Sigmoid colon (tissue), 7 donors: ENCODE data around the gene DIP2C. TPM values are rescaled to one million over a fixed set of nuclear protein-coding genes. Genes with fewer than 3 reads are reported as not detected.

Experiments used
- DNase-seq: peaks from one replicate; pipeline ENCODE4 v3.0.0-alpha.2; 2019
- H3K27ac ChIP-seq, 4 donors: fragments of 200-600 bp; sonication (generic); one replicate each; pipeline ENCODE4 v1.5.1; 2016 to 2019; ENCODE audit warnings: mild to moderate bottlenecking in 1 of 4
- H3K27me3 ChIP-seq, 3 donors: fragments of 200-600 bp; sonication (generic); one replicate each; pipeline ENCODE4 v1.5.1; 2019; ENCODE audit warnings: mild to moderate bottlenecking in 1 of 3
- H3K36me3 ChIP-seq, 4 donors: fragments of 200-600 bp; sonication (generic); one replicate each; pipeline ENCODE4 v1.5.1; 2016 to 2019
- H3K4me1 ChIP-seq, 4 donors: fragments of 200-600 bp; sonication (generic); one replicate each; pipeline ENCODE4 v1.5.1; 2017 to 2019
- H3K4me3 ChIP-seq, 4 donors: fragments of 200-600 bp; sonication (generic); one replicate each; pipeline ENCODE4 v1.5.1; 2017 to 2019; ENCODE audit warnings: mild to moderate bottlenecking in 2 of 4, moderate library complexity in 1 of 4
- H3K9me3 ChIP-seq, 4 donors: fragments of 200-600 bp in 3 of 4; sonication (generic) in 3 of 4; one replicate each; pipeline versions ENCODE4 v1.5.1 to v1.6.1; 2013 to 2019
- CTCF ChIP-seq, 4 experiments: fragments of 450-650 bp in 3 of 4; fragments of 200-600 bp in 1 of 4; IDR thresholded peaks; one replicate each; pipeline ENCODE4 v1.5.1; 2016 to 2019; ENCODE audit warnings: antibody characterized with exemption in 4 of 4, mild to moderate bottlenecking in 3 of 4, moderate library complexity in 2 of 4
- EP300 ChIP-seq, 4 donors: sonication (generic); formaldehyde crosslinking; IDR thresholded peaks; one replicate each; pipeline ENCODE4 v1.6.1; 2017; ENCODE audit warnings: antibody characterized with exemption in 4 of 4
- POLR2A ChIP-seq, 2 donors: fragments of 450-650 bp; IDR thresholded peaks; one replicate each; pipeline ENCODE4 v1.6.1; 2016; ENCODE audit warnings: antibody characterized with exemption in 2 of 2, mild to moderate bottlenecking in 2 of 2, moderate library complexity in 2 of 2
- POLR2AphosphoS5 ChIP-seq, 4 donors: sonication (generic); formaldehyde crosslinking; IDR thresholded peaks; one replicate each; pipeline ENCODE4 v1.6.1; 2017; ENCODE audit warnings: antibody characterized with exemption in 4 of 4
- WGBS, 2 donors: extraction: QIAGEN DNeasy Blood & Tissue Kit; methylation state at CpG; one replicate each; pipeline ENCODE4 v1.1.7; 2013; 5-methylcytosine and 5-hydroxymethylcytosine counted together
- intact Hi-C: fragments of 100-400 bp; cut with DNase I; formaldehyde crosslinking; loops from one replicate; pipeline ENCODE4 v1.15.1; 2023
- polyA plus RNA-seq, 3 donors: library from polyadenylated mRNA; stranded (reverse); fragments of 200-250 nt; gene quantifications; one replicate each; pipeline ENCODE4 v1.2.3, GENCODE V29; 2013
- total RNA-seq, 4 donors: library from RNA; depleted of rRNA; stranded (reverse); fragments of >200 nt; gene quantifications; one replicate each; pipeline ENCODE4 v1.1.0, GENCODE V29; 2016
- donor health status: healthy with polysubstance abuse.
- donor health status: Bipolar disorder and iron deficiency.
- donor health status: healthy.

DIP2C gene
- total and polyA plus RNA-seq, 7 donors: 1.8 to 67.9 (median 42.1) TPM

GRCh38 chr10:338171-339037 is 351.1 kb downstream of the DIP2C start:
- no peaks in the 10 kb centered on the region for H3K9me3 ChIP-seq
- TF ChIP-seq POLR2A (IDR thresholded peaks at IDR 0.05): no peak
- TF ChIP-seq CTCF (IDR thresholded peaks at IDR 0.05): no peak
- no peak for TF ChIP-seq EP300 (IDR thresholded peaks at IDR 0.05)
- TF ChIP-seq POLR2AphosphoS5 (IDR thresholded peaks at IDR 0.05): no peak
- intact Hi-C loops: no loop called here
- no peak overlapping the region for H3K4me3 ChIP-seq
- H3K4me1 ChIP-seq: peaks cover 0 to 5% (median 0%) of the 10 kb centered on the region in 4 donors
- WGBS, 2 donors: 68 to 80% methylated on average over 33 of the region's 33 CpGs
- no peak for DNase-seq
- H3K36me3 ChIP-seq: peaks cover 0 to 83% (median 17%) of the 10 kb centered on the region in 4 donors
- no peaks in the 10 kb centered on the region for H3K27me3 ChIP-seq
- peak overlapping the region in 1 of 4 donors; percentile 28 for H3K27ac ChIP-seq

DNA sequence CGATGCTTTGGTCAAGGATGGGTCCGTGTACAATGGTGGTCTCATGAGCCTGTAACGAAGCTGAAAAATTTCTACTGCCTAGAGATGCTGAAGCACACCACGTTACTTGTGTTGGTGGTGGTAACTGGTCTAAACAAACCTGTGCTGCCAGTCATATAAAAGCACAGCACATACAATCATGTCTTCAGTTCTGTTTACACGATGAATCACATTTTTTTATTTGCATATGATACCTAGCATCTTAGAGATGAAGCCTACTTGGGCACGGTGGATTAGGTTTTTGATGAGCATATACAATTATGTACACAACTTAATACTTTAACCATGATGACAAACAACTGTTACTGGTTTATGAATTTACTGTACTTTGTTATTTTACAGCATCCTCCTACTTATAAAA is 353.2 kb downstream of the DIP2C start:
- TF ChIP-seq POLR2A (IDR thresholded peaks at IDR 0.05): no peak
- TF ChIP-seq EP300 (IDR thresholded peaks at IDR 0.05): no peak
- no peak for TF ChIP-seq CTCF (IDR thresholded peaks at IDR 0.05)
- TF ChIP-seq POLR2AphosphoS5 (IDR thresholded peaks at IDR 0.05): no peak
- 69 to 86% methylated on average over 6 of the region's 6 CpGs for whole genome bisulfite sequencing, 2 donors
- Histone ChIP-seq H3K27ac (no peak overlapping the region), H3K4me3 (no peak overlapping the region), H3K4me1 (peaks cover 0 to 5% (median 0%) of the 10 kb centered on the region in 4 donors), H3K27me3 (no peaks in the 10 kb centered on the region), H3K9me3 (no peaks in the 10 kb centered on the region), H3K36me3 (peaks cover 0 to 64% (median 11%) of the 10 kb centered on the region in 4 donors)
- intact Hi-C loops: no loop called here
- DNase-seq: no peak

DNA sequence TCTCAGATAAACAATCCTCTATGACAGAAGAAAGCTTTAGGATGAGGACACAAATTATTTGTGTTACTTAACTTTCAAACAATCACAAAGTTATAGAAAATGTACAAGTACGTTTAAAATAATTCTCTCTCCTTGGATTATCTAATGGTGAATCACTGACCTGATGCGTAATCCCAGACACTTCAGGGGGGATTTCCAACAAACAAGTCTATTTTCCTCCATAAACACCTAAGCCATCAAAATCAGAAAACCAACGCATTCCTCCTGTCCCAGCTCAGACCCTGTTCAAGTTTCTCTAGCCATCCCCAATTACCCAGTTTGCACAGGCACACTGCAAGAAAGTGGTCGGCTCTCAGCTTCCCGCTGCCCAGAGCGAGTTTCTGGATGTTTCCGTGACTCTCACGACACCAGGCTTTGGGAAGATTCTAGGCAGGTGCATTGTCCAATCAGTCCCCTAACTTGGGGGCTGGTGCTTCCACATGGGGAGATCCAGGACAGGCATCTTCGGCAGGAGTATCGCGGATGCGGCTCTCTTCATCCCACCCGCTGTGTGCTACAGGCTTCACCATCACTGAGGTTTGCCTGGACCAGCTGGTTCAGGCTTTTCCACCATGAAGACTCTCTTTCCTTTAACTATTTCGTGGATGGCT is 354.2 kb downstream of the DIP2C start:
- Histone ChIP-seq H3K27ac (no peak overlapping the region), H3K4me1 (peaks cover 0 to 5% (median 0%) of the 10 kb centered on the region in 4 donors), H3K4me3 (no peak overlapping the region), H3K36me3 (peaks cover 0 to 54% (median under 1%) of the 10 kb centered on the region in 4 donors), H3K27me3 (no peaks in the 10 kb centered on the region), H3K9me3 (no peaks in the 10 kb centered on the region)
- intact Hi-C loops: no loop called here
- no peak for TF ChIP-seq EP300 (IDR thresholded peaks at IDR 0.05)
- TF ChIP-seq CTCF (IDR thresholded peaks at IDR 0.05): no peak
- no peak for TF ChIP-seq POLR2AphosphoS5 (IDR thresholded peaks at IDR 0.05)
- TF ChIP-seq POLR2A (IDR thresholded peaks at IDR 0.05): no peak
- WGBS, 2 donors: 91% methylated on average over 14 of the region's 14 CpGs
- no peak for DNase-seq

DNA sequence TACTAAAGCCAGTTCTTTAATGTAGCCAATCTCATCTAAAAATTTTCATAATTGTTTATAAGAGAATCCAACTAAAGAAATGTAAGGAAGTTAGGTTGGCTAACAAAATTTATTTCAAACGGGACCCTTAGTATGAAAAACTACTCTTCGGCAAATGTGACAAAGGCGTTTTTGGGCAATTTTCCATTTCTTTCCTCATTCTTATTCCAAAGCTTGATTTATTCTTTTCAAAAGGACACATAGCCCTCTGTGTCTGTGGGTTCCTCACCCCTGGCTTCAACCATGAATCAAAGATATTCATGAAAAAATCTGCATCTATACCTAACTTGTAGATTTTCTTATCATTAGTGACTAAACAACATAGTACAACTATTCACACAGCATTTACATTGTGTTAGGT is 358.3 kb downstream of the DIP2C start:
- H3K27me3 ChIP-seq: no peaks in the 10 kb centered on the region
- no peak overlapping the region for H3K27ac ChIP-seq
- no peak for DNase-seq
- no peak overlapping the region for H3K4me3 ChIP-seq
- intact Hi-C loops: no loop called here
- TF ChIP-seq POLR2AphosphoS5 (IDR thresholded peaks at IDR 0.05) (no peak), EP300 (IDR thresholded peaks at IDR 0.05) (no peak), CTCF (IDR thresholded peaks at IDR 0.05) (no peak), POLR2A (IDR thresholded peaks at IDR 0.05) (no peak)
- H3K4me1 ChIP-seq: peaks cover 0 to 13% (median 6%) of the 10 kb centered on the region in 4 donors
- H3K9me3 ChIP-seq: no peaks in the 10 kb centered on the region
- 93 to 97% methylated on average over 3 of the region's 3 CpGs for WGBS, 2 donors
- peaks cover 7 to 31% (median 10%) of the 10 kb centered on the region in 4 donors for H3K36me3 ChIP-seq
